CD4-positive, alpha-beta T cell treated with Interleukin-12 subunit alpha and Interleukin-12 subunit beta, for 1 hour (primary cell): ENCODE measurements around the gene CHMP3.
A peak's percentile ranks its signal among the peaks of the same experiment; 100 is the strongest.
"Not testable (repeated sequence)": the region's sequence is repeated elsewhere in the genome, so short reads cannot be mapped to it uniquely, and the experiment has no call there.

ENCODE experiments used
- DNase-seq: peaks from one replicate; pipeline ENCODE4 v3.0.0-alpha.2; 2020

The CHMP3 gene

DNA sequence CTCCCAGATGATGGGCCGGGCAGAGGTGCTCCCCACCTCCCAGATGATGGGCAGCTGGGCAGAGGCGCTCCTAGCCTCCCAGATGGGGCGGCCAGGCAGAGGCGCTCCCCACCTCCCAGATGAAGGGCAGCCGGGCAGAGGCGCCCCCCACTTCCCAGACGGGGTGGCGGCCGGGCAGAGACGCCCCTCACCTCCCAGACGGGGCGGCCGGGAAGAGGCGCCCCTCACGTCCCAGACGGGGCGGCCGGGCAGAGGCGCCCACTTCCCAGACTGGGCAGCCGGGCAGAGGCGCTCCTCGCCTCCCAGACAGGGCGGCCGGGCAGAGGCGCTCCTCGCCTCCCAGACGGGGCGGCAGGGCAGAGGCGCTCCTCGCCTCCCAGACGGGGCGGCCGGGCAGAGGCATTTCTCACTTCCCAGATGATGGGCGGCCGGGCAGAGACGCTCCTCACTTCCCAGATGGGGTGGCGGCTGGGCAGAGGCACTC is 14.3 kb downstream of the CHMP3 start:
- DNase-seq, result not testable (repeated sequence)

DNA sequence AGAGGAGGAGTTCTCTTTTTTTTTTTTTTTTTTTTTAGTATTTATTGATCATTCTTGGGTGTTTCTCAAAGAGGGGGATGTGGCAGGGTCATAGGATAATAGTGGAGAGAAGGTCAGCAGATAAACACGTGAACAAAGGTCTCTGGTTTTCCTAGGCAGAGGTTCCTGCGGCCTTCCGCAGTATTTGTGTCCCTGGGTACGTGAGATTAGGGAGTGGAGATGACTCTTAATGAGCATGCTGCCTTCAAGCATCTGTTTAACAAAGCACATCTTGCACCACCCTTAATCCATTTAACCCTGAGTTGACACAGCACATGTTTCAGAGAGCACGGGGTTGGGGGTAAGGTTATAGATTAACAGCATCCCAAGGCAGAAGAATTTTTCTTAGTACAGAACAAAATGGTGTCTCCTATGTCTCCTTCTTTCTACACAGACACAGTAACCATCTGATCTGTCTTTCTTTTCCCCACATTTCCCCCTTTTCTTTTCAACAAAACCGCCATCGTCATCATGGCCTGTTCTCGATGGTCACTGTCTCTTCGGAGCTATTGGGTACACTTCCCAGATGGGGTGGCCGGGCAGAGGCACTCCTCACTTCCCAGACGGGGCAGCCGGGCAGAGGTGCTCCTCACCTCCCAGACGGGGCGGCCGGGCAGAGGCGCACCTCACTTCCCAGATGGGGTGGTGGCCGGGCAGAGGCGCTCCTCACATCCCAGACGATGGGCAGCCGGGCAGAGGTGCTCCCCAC is 14.9 kb downstream of the CHMP3 start:
- DNase-seq, result not testable (repeated sequence)

DNA sequence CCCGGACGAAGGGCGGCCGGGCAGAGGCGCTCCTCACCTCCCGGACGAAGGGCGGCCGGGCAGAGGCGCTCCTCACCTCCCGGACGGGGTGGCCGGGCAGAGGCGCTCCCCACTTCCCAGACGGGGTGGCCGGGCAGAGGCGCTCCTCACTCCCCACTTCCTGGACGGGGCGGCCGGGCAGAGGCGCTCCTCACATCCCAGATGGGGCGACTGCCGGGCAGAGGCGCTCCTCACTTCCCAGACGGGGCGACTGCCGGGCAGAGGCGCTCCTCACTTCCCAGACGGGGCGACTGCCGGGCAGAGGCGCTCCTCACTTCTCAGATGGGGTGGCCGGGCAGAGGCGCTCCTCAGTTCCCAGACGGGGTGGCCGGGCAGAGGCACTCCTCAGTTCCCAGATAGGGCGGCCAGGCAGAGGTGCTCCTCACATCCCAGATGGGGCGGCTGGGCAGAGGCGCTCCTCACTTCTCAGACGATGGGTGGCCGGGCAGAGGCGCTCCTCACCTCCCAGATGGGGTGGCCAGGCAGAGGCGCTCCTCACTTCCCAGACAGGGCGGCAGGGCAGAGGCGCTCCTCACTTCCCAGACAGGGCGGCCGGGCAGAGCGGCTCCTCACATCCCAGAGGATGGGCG is 17.8 kb downstream of the CHMP3 start:
- not testable (repeated sequence) for DNase-seq

DNA sequence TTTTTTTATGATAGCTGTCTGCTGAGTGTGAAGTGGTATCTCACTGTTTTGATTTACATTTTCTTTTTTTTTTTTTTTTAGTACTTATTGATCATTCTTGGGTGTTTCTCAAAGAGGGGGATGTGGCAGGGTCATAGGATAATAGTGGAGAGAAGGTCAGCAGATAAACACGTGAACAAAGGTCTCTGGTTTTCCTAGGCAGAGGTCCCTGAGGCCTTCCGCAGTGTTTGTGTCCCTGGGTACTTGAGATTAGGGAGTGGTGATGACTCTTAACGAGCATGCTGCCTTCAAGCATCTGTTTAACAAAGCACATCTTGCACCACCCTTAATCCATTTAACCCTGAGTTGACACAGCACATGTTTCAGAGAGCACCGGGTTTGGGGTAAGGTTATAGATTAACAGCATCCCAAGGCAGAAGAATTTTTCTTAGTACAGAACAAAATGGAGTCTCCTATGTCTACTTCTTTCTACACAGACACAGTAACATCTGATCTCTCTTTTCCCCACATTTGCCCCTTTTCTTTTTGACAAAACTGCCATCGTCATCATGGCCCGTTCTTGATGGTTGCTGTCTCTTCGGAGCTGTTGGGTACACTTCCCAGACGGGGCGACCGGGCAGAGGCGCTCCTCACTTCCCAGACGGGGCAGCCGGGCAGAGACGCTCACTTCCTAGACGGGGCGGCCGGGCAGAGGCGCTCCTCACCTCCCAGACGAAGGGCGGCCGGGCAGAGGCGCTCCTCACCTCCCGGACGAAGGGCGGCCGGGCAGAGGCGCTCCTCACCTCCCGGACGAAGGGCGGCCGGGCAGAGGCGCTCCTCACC is 18.8 kb downstream of the CHMP3 start:
- DNase-seq, result not testable (repeated sequence)

DNA sequence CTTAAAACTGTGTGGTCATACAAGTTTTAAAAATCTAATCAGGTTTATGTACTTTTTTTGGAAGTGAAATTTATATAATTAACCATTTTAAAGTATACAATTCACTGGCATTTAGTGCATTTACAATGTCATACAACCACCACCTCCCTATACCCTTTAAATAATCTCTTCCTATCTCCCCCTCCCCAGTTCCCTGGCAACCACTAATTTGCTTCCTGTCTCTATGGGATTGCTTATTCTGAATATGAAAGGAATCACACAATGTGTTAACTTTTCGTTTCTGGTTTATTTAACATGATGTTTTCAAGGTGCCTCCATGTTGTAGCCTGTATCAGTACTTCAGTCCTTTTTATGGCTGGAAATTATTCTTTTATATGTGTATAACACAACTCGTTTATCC is 19.4 kb downstream of the CHMP3 start:
- DNase-seq, result no peak

DNA sequence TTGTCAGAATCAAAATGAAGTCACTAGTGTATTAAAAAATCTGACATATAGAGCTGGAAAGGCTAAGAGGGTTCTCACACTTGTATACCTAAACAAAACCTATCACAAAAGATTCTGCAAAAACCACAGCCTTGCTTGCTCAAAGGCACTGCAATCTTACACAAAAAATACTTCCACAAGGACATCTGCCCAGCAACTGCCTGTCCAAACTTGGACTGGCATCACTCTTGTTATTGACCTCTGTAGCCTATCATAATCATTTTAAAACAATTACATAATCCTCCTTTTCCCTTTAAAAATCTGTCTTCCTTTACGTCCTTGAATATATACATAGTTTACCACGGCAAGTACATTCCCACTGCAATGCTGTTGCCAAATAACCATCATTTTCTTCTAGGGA is 19.9 kb downstream of the CHMP3 start:
- no peak for DNase-seq

DNA sequence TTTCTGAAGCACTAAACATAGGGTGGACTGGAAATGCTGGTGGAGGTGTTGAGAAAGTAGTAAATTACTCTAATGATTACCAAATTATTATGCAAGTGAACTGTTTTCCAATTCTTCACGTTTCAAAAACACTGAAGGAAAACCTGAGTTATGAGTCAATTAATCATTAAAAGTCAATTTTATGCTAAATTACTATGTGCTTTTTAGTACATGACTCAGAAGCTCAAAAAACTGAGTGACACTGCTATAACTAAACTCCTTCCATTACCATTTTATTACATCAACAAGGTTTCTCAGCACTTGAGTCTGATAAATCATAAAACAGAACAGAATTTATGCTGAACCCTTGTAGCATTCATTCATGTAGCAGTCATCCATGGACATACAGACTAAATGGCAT is 20.4 kb downstream of the CHMP3 start:
- DNase-seq, result no peak

DNA sequence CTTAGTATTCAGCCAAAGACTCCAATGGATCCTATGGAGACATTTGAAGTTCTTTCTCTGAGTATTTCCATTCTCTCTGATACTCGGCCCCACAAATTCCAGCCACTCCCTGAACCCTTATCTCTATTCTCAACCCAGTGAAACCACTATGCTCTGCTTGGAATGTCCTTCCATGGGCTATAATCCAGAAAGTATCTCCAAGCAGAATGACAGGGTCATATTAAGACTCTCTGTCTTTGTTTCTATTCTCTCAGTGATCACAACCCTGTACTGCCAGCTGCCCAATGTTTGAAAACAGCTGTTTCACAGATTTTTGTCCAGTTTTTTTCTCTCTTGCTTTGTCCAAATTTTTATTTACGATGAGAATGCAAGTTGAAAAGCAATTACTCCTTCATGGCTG is 21.9 kb downstream of the CHMP3 start:
- DNase-seq, result no peak

DNA sequence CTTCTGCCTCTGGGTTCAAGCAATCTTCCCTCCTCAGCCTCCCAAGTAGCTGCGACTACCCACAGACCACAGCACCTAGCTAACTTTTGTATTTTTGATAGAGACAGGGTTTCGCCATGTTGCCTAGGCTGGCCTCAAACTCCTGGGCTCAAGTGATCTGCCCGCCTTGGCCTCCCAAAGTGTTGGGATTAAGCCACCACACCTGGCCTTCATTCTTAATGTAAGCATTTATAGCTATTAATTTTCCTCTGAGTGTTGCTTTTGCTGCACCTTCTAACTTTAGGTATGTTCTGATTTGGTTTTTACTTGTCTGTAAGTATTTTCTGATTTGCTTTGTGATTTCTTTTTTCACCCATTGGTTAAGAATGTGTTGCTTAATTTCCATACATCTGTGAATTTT is 29.7 kb downstream of the CHMP3 start:
- no peak for DNase-seq

DNA sequence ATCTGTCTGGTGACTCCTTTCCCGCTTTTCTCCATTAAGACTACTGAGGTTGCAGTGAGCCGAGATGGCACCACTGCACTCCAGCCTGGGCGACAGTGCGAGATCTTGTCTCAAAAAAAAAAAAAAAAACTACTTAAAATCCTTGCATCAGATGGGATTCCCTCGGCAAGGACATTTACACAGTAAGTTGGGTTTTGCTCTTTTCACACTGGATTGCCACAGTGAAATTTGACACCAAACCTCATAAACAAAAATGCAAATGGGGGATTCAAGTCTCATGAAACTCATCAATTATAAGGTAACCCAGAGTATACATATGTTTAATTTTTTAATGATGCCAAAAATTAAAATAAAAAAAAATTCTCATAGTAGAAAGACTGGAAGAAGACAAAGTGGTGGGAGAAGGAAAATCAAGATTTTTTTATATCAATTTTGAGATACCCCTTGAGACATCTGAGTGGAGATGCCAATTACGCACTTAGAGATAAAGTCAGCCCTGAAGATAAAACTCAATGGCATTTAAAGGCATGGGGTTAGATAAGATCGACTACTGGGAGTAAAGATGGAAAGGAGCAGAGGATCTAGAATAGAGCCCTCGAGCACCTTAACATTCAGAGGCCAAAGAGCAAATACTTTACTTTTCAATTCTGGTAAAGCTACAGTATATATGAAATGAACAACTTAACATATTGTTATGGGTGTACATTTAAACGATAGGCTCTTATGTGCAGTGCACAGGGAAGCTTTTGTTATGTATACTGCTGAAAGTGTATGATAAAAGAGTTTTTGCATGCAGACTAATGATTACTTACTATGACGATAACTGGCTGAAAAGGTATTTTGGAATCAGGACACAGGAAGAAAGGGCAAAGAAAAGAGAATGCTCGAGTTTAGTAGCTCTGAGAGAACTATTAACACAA is 37.6 kb downstream of the CHMP3 start:
- DNase-seq, result no peak

DNA sequence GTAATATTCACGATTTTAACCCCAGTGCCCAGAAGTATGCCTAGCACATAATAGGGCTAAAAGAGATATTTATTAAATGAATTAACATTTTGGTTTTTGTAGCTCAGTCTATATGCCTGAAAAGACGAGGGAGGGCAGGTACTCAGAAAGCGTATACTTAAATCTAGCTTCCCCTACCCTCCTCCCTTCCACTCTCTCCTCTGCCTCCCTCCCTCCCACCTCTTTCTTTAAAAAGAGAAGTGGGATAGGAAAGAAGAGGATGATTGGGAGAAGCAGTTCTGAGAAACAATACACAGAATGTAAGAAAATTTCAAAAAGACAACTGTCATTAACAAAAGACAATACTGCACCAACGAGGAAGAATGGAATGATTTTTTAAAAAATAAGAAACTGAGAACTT is 39.8 kb downstream of the CHMP3 start:
- no peak for DNase-seq

DNA sequence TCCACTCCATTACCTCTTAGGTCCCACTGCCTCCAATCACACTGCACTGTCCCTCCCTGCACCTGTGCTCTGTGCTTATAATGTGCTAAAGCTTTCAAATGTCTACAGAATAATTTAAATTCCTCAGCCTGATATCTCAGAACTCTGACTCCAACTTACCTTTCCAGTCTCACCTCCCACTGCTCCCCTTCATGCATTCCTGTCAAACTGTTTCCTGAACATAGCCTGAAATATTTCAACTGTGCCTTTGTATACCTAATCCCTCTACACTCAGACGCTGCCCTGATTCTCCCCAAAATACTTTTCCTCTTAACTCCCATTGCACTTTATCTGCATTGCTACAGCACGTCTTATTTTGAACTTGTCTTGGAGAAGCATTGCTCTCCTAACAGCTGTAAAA is 40.5 kb downstream of the CHMP3 start:
- no peak for DNase-seq

DNA sequence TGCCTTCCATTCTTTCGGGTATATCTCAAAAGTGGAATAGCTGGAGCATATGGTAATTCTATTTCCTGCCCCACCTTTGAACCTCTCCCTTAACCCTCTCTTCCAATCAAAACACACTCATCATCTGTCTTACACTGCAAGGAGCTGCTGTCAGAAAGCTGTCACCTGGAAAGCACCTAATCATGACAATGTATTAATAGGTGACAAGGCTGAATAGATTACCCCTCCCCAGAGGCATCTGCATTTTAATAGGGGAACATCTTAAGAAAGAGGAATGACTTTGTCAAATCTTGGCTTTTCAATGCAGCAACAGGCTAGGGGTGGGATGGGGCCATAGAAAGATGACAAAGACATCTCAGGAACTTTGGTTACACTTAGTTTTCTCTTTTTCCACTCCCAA is 41.3 kb downstream of the CHMP3 start:
- no peak for DNase-seq

DNA sequence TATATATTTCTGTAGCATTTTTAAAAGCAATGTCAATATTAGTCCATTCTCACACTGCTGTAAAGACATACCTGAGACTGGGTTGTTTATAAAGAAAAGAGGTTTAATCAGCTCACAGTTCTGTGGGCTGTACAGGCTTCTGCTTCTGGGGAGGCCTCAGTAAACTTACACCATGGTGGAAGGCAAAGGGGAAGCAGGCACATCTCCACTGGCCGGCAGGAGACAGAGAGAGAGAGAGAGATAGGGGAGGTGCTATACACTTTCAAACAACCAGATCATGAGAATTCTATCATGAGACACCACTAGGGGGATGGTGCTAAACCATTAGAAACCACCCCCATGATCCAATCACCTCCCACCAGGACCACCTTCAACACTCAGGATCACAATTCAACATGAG is 43.1 kb downstream of the CHMP3 start:
- no peak for DNase-seq

DNA sequence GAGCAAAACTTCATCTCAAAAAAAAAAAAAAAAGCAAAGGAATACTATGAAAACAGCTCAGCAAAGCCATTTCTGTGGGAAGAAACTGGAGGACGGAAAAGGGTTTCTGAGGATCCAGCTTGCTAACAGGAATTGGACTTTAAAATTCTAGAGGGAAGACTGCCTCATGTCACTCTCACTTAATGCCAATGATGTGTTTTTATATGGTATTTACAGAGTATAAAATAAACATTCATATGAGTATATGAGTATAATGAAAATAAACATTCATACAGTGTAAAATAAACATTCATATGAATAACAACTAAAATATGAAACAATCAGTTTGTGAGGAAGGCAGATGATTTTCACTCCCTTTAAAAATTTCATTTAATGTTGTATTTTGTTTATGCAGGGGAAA is 43.9 kb downstream of the CHMP3 start:
- no peak for DNase-seq

DNA sequence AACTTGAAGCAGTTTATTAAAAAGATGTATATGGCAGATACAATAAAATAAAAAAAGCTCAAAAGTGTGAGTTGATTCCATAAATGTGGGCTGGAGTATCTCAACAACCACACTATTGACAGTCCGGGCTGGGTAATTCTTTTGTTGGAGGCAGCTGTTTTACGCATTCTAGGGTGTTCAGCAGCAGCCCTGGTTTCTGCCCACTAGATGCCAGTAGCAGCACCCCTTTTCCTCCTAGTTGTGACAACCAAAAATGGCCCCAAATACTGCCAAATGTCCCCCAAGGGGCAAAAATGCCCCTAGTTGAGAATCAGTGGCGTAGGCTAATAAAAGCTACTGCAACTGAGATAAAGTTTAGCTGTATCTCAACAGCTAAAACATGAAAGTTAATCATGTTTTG is 44.8 kb downstream of the CHMP3 start:
- DNase-seq, result peak; percentile 51

DNA sequence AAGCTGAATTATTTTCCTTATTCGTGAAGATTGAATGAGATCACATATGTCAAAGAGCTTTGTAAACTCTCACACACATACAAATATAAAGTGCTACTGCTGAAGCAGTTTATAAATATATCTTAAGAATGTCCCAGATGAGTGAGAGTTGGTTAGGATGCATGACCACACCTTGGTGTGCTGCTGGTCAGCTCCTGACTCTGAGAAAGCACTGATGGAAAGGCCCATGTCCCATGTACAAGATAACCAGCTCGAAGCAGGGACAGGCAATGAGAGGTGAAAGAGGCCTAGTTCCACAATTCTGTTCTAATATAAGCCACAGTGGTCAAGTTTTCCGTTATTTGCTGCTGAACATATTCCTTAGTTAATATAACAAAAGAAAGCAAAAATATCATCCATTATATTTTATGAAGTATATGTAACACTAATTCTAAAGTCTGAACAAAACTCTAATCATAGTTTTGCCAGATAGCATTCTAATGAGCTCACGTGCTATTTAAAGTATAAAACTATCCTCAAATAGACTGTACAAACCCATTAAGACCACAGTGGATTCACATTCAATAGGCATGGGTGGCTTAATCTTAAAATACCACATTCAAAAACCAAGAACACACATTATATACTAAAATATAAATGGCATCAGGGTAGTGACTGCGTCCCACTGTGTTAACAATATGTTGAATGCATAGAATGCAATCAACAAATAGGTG is 49.1 kb downstream of the CHMP3 start:
- DNase-seq, result no peak

DNA sequence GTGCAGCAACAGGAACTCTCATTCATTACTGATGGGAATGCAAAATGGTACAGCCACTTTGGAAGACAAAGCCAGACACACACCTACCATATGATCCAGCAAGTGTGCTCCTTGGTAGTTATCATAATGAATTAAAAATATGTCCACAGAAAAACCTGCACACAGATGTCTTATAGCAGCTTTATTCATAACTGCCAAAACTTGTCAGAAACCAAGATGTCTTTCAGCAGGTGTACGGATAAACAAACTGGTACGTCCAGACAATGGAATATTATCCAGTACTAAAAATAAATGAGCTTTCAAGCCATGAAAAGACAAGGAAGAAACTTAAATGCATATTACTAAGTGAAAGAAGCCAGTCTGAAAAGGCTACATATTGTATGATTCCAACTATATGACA is 50.4 kb downstream of the CHMP3 start:
- no peak for DNase-seq

DNA sequence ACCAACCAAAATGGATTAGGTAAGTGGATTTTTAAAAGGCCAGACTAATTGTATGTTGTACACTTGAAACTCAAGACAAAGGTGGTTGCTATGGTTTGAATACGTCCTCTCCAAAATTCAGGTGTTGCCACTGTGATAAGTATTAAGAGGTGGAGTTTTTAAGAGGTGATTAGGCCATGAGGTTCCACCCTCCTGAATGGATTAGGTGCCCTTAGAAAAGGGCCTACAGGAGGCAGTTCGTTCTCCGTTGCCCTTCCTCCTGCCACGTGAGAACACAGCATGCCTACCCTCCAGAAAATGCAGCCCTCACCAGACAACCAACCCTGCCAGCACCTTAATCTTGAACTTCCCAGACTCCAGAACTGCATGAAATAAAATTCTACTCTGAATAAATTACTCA is 51.2 kb downstream of the CHMP3 start:
- DNase-seq, result no peak

DNA sequence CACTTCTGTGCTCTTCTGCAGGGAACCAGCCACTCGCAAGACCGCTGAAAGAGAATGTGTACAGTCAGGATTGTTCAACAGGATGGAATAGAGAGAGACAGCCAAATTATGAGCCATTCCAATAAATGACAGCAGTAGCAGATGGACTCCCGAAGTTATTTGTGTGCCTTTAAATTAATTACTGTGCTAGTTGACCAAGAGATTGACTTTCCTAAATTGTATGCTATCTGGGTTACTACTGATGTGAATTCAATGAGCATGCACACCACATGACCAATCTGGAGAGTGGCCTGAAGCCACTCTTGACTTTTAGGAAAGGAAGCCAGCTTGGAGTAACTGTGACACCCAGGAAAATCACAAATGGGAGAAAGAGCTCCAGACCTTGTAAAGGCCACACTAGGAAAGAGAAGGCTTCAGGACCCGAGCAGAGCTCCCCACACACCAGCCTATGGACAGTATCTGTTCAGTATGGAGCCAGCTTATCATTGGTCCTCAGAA is 52.8 kb downstream of the CHMP3 start:
- no peak for DNase-seq

DNA sequence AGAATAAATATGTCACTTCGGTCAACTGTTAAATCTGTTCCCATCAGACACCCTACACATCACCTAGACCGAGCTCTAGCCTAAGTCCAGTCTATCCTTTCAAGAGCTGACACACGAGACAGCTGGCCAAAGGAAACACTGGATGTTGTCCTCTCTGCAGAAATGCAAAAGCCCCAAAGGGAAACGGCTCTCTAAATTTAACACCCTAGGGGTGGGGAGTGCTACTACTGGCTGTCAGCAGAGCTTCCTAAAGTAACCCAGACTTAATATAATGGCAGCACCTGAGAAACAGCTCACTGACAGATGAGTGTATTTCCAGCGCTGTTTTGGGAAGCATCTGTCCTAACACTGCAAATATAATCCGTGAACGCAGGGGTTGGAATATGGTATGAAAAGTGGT is 55.6 kb downstream of the CHMP3 start:
- DNase-seq, result no peak
